CD4-positive, CD25-positive, alpha-beta regulatory T cell (primary cell): ENCODE data around the gene KMT2E. TPM values are rescaled to one million over a fixed set of nuclear protein-coding genes. Genes with fewer than 3 reads are reported as not detected.

Experiments used
- ATAC-seq, 2 donors: fragments of 150-1000 bp; cut with Tn5 transposase; one replicate each; pipeline ENCODE4 v1.10.0; 2021; ENCODE audit warnings: low read depth in 2 of 2, moderate number of reproducible peaks in 2 of 2, moderate library complexity in 1 of 2
- DNase-seq, 3 donors: peaks; one replicate each; pipeline versions ENCODE4 v3.0.0 to v3.0.0-alpha.2; 2012 to 2022; ENCODE audit warnings: mixed read lengths in 1 of 3
- H3K27ac ChIP-seq: one replicate; pipeline ENCODE4 v1.7.0; 2013; ENCODE audit warnings: mild to moderate bottlenecking, low read length; ENCODE audit not compliant: insufficient read depth, poor library complexity, severe bottlenecking
- H3K27me3 ChIP-seq: one replicate; pipeline ENCODE4 v1.7.0; 2013; ENCODE audit warnings: low read length; ENCODE audit not compliant: control insufficient read depth, insufficient read depth
- H3K36me3 ChIP-seq: one replicate; pipeline ENCODE4 v1.7.0; 2013; ENCODE audit warnings: mild to moderate bottlenecking, low read length, moderate library complexity; ENCODE audit not compliant: control insufficient read depth, insufficient read depth
- H3K4me1 ChIP-seq: 2 replicates; pipeline ENCODE4 v1.7.0; 2013; ENCODE audit warnings: mild to moderate bottlenecking, low read length; ENCODE audit not compliant: insufficient read depth, control insufficient read depth, poor library complexity, severe bottlenecking
- H3K4me3 ChIP-seq: one replicate; pipeline ENCODE4 v1.7.0; 2013; ENCODE audit warnings: low read depth, mild to moderate bottlenecking, low read length, moderate library complexity
- H3K9me3 ChIP-seq, 2 experiments: 1 replicate in 1 of 2; 2 replicates in 1 of 2; pipeline ENCODE4 v1.7.0; 2013; ENCODE audit warnings: low read length in 2 of 2, mild to moderate bottlenecking in 1 of 2, moderate library complexity in 1 of 2; ENCODE audit not compliant: control insufficient read depth in 2 of 2
- H3K27ac Mint-ChIP-seq, 3 donors: one replicate each; pipeline ENCODE4 v1.8.0; 2020 to 2022; ENCODE audit warnings: mild to moderate bottlenecking in 3 of 3, mixed read lengths in 3 of 3, moderate library complexity in 2 of 3
- H3K27me3 Mint-ChIP-seq: one replicate; pipeline ENCODE4 v1.8.0; 2022; ENCODE audit warnings: mild to moderate bottlenecking, mixed read lengths
- H3K36me3 Mint-ChIP-seq: one replicate; pipeline ENCODE4 v1.8.0; 2020; ENCODE audit warnings: mixed read lengths
- H3K4me1 Mint-ChIP-seq, 4 donors: one replicate each; pipeline ENCODE4 v1.8.0; 2020 to 2022; ENCODE audit warnings: mixed read lengths in 4 of 4, mild to moderate bottlenecking in 1 of 4
- H3K4me3 Mint-ChIP-seq, 4 donors: one replicate each; pipeline ENCODE4 v1.8.0; 2020 to 2022; ENCODE audit warnings: mild to moderate bottlenecking in 4 of 4, mixed read lengths in 4 of 4, moderate library complexity in 3 of 4
- H3K9me3 Mint-ChIP-seq, 7 donors: one replicate each; pipeline ENCODE4 v1.8.0; 2020 to 2022; ENCODE audit warnings: mixed read lengths in 7 of 7, mild to moderate bottlenecking in 3 of 7, moderate library complexity in 2 of 7
- polyA plus RNA-seq, 4 donors: library from polyadenylated mRNA; unstranded; fragments of 300-500 nt; fragmentation: Illumina TruSeq; gene quantifications; one replicate each; pipeline ENCODE4 v1.2.3, GENCODE V29; 2021
- total RNA-seq: library from RNA; stranded (reverse); gene quantifications from one replicate; pipeline ENCODE4 v1.2.3, GENCODE V29; 2022

The KMT2E gene
- total and polyA plus RNA-seq, 5 donors from 2014 or later = 146 to 360 (median 186) TPM

GRCh38 chr7:105011831-105012502, 2.0 kb upstream of the KMT2E start:
- Histone ChIP-seq H3K36me3 (peaks cover 3% of the 10 kb centered on the region), H3K4me1 (peaks cover 62% of the 10 kb centered on the region), H3K27ac (peak overlapping the region; percentile 100), H3K9me3 (no peaks in the 10 kb centered on the region), H3K4me3 (peak overlapping the region; percentile 100), H3K27me3 (no peaks in the 10 kb centered on the region)
- DNase-seq = no peak
- Mint-ChIP-seq H3K9me3 (peaks cover 0 to 8% (median 0%) of the 10 kb centered on the region in 7 donors), H3K4me1 (peaks cover under 1 to 56% (median 34%) of the 10 kb centered on the region in 4 donors), H3K27ac (peak overlapping the region; percentile 100), H3K27me3 (peaks cover 30% of the 10 kb centered on the region), H3K36me3 (peaks cover 17% of the 10 kb centered on the region), H3K4me3 (peak overlapping the region; percentile 97 to 100 (median 98))
- no peak for ATAC-seq

- DNase-seq = peak; percentile 99
- ATAC-seq = peak; percentile 72 to 74
- H3K36me3 Mint-ChIP-seq = peaks cover 17% of the 10 kb centered on the region
- peaks cover 30% of the 10 kb centered on the region for H3K27me3 Mint-ChIP-seq
- peak overlapping the region; percentile 100 for H3K27ac ChIP-seq
- H3K4me1 ChIP-seq = peaks cover 62% of the 10 kb centered on the region
- no peaks in the 10 kb centered on the region for H3K9me3 ChIP-seq
- peaks cover 7 to 56% (median 36%) of the 10 kb centered on the region in 4 donors for H3K4me1 Mint-ChIP-seq
- peak overlapping the region; percentile 97 to 100 (median 98) for H3K4me3 Mint-ChIP-seq
- peaks cover 0 to 8% (median 0%) of the 10 kb centered on the region in 7 donors for H3K9me3 Mint-ChIP-seq
- peaks cover 3% of the 10 kb centered on the region for H3K36me3 ChIP-seq
- H3K4me3 ChIP-seq = peak overlapping the region; percentile 100
- no peaks in the 10 kb centered on the region for H3K27me3 ChIP-seq
- peak overlapping the region; percentile 100 for H3K27ac Mint-ChIP-seq
These were observed 1.3 kb upstream of the KMT2E start for GRCh38 chr7:105012503-105013220.

GRCh38 chr7:105013221-105013815, 687 bp upstream of the KMT2E start:
- H3K27ac Mint-ChIP-seq = peak overlapping the region; percentile 100
- peaks cover 13% of the 10 kb centered on the region for H3K36me3 Mint-ChIP-seq

GRCh38 chr7:105014693-105015389, 836 bp downstream of the KMT2E start:
- ATAC-seq (no peak), DNase-seq (peak; percentile 49 to 79 (median 63))
- no peaks in the 10 kb centered on the region for H3K36me3 ChIP-seq
- H3K9me3 ChIP-seq = no peaks in the 10 kb centered on the region
- no peaks in the 10 kb centered on the region for H3K27me3 ChIP-seq
- H3K4me1 ChIP-seq = peaks cover 59% of the 10 kb centered on the region
- Mint-ChIP-seq H3K9me3 (peaks cover 0 to 8% (median 0%) of the 10 kb centered on the region in 7 donors), H3K4me1 (peaks cover 12 to 52% (median 33%) of the 10 kb centered on the region in 4 donors), H3K27ac (peak overlapping the region; percentile 100), H3K4me3 (peak overlapping the region; percentile 97 to 100 (median 98)), H3K27me3 (peaks cover 30% of the 10 kb centered on the region), H3K36me3 (peaks cover 8% of the 10 kb centered on the region)
- peak overlapping the region; percentile 100 for H3K27ac ChIP-seq
- peak overlapping the region; percentile 99 for H3K4me3 ChIP-seq

More at GRCh38 chr7:105013221-105013815, 687 bp upstream of the KMT2E start:
- H3K4me1 ChIP-seq = peaks cover 61% of the 10 kb centered on the region
- peak overlapping the region; percentile 97 to 100 (median 98) for H3K4me3 Mint-ChIP-seq
- H3K27me3 Mint-ChIP-seq = peaks cover 30% of the 10 kb centered on the region
- H3K4me1 Mint-ChIP-seq = peaks cover 7 to 58% (median 32%) of the 10 kb centered on the region in 4 donors
- no peaks in the 10 kb centered on the region for H3K36me3 ChIP-seq
- H3K9me3 Mint-ChIP-seq = peaks cover 0 to 8% (median 0%) of the 10 kb centered on the region in 7 donors
- no peaks in the 10 kb centered on the region for H3K27me3 ChIP-seq
- H3K4me3 ChIP-seq = peak overlapping the region; percentile 97
- peak; percentile 86 to 96 (median 96) for DNase-seq
- ATAC-seq = peak; percentile 64 to 66
- no peaks in the 10 kb centered on the region for H3K9me3 ChIP-seq
- H3K27ac ChIP-seq = peak overlapping the region; percentile 100

DNA sequence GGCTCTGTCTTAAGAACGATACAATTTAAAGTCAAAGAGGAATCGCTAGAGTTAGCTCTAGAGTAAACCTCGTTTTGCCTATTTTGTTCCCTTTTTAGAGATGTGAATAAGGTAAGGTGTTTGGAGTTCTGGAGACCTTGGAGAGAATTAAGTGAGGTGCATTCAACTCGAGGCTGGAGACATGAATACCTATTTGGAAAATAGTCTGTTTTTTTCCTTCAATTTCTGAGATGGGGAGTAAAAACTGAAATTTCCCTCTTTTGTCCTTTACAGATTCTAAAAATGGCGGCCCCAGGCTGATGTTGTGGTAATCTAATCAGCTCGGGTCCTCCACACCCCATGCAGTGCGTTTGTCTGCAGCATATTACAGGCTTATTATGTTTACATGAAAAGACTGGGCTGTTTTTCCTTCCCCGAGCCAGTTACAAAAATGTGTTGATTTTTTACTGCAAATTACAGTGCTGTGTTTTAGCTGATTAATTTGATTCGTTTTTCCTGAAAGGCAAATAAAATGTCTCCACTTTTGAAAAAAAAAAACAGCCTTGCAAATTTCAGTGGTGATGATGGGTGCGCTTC, 1.5 kb downstream of the KMT2E start:
- peaks cover 2% of the 10 kb centered on the region for H3K36me3 Mint-ChIP-seq

DNA sequence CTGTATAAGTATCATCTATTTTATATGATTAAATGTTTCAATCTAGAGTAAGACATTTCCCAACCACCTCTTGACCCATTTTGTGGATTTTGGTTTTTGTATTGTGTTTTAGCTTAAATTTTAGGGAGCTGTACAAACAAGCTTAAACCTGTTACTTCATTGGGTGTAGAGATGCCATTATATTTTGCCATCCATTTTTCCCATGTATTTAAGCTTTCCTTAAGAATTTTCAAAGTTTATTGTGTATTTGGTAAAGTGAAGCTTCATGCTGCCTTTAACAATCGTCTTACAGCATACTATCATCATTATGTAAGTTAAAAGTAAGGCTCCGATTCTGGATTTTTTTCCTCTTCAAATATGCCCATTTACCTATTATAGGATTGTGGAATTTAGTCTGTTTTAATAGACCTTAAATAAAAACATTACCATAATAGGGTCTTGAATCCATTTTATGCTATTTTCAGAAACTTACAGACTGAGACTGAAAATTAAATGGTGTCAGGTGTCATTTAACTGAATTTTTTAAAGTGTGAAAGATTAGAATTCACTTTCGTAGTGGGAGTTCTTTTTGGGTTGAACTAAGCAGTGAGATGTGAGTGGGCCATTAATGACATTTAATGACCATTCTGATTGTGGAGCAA, 2.2 kb downstream of the KMT2E start:
- Mint-ChIP-seq H3K4me1 (peaks cover 21 to 52% (median 31%) of the 10 kb centered on the region in 4 donors), H3K36me3 (no peaks in the 10 kb centered on the region)
- no peak for ATAC-seq

More for the DNA sequence above, 1.5 kb downstream of the KMT2E start:
- Mint-ChIP-seq H3K9me3 (peaks cover 0 to 8% (median 0%) of the 10 kb centered on the region in 7 donors), H3K27ac (peak overlapping the region; percentile 100), H3K27me3 (peaks cover 30% of the 10 kb centered on the region), H3K4me3 (peak overlapping the region; percentile 97 to 100 (median 98)), H3K4me1 (peaks cover 15 to 52% (median 30%) of the 10 kb centered on the region in 4 donors)
- no peak for ATAC-seq
- Histone ChIP-seq H3K27me3 (no peaks in the 10 kb centered on the region), H3K36me3 (no peaks in the 10 kb centered on the region), H3K27ac (peak overlapping the region; percentile 100), H3K4me1 (peaks cover 57% of the 10 kb centered on the region), H3K9me3 (no peaks in the 10 kb centered on the region), H3K4me3 (peak overlapping the region; percentile 99)
- peak in 2 of 3 donors; percentile 52 to 64 for DNase-seq

More for the DNA sequence above, 2.2 kb downstream of the KMT2E start:
- Mint-ChIP-seq H3K27ac (peak overlapping the region; percentile 52 to 100 (median 100)), H3K9me3 (peaks cover 0 to 8% (median 0%) of the 10 kb centered on the region in 7 donors), H3K27me3 (peaks cover 30% of the 10 kb centered on the region), H3K4me3 (peak overlapping the region; percentile 97 to 100 (median 98))
- peaks cover 57% of the 10 kb centered on the region for H3K4me1 ChIP-seq
- peak overlapping the region; percentile 99 for H3K4me3 ChIP-seq
- H3K27ac ChIP-seq = peak overlapping the region; percentile 100
- DNase-seq = no peak
- H3K9me3 ChIP-seq = no peaks in the 10 kb centered on the region
- H3K36me3 ChIP-seq = peaks cover 2% of the 10 kb centered on the region
- no peaks in the 10 kb centered on the region for H3K27me3 ChIP-seq
